Suppressor macrophage treated with lipopolysaccharide for 4 hours (primary cell): ENCODE measurements around the gene MYCBP2.
A peak's percentile ranks its signal among the peaks of the same experiment; 100 is the strongest.
"Not testable (repeated sequence)": the region's sequence is repeated elsewhere in the genome, so short reads cannot be mapped to it uniquely, and the experiment has no call there.

Experiments
- DNase-seq: peaks from one replicate; pipeline ENCODE4 v3.0.0-alpha.2; 2020

Gene MYCBP2

DNA sequence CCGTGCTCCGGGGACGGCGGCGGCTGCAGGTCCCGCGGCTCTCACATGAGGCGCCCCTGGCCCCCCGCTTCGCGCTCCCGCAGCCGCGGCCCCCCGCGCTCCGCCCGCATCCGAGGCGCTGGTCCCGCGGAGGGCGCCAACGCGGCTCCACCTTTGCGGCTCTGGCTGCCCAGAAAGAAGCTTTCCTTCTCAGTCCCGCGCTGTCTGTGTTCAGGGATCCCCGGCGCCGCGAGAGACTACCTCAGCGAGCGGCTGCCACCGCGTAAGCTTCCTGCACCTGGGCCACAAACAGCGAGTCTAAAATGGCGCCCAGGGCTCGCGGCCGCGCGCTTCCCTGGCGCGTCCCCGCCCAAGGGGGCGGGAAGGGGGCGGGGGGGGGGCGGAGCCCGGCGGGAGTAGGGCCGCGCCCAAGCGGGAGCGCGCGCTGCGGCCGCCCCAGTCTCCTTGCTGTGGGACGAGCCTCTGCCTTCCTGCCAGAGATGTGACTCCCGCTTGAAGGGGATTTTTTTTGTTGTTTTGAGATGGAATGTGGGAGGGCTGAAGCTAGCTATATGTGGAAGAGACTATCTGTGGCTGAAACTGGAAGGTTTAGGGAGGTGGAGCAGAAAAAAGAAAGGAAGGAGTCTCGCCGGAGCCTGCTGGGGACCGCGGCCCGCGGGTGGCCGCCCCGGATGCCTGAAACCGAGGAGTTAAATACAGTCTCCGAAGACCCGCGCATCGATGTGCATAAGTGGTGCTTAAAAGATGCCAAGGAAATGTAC, 299.9 kb downstream of the MYCBP2 start, which contains the start of gene FBXL3:
Gene FBXL3 (minus strand): TSS at position 299 of the 761 bp plus-strand sequence. CDS start 5,299 bp downstream, outside the sequence.
- DNase-seq: peak; percentile 97

DNA sequence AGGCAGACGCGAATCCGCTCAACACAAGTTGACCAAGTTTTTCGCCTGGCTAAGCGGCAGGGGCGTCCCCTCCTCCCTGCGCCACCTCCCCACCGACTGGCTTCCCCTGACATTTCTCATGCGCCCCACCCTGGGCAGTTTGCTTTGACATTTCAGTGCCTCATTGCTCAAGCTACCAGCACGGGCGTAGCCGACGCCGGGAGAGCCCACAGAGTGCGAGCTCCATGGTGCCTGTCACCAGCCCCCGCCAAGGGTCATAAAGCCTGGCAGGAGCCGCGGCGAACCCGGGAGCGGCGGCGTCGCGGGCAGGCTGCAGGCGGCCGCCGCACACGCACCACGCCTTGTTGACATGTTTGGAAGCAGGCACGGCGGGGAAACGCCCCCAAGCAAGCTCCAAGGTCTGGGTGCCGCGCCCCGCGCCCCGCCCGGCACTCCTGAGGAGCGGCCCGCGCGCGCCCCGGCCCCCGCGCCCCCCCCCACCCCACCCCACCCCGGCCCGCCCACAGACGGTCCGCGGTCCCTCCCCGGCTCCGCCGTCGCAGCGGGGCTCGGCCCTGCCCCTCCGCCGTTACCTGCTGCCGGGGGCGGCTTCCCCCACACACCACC, 300.5 kb downstream of the MYCBP2 start:
- DNase-seq: peak; percentile 94

DNA sequence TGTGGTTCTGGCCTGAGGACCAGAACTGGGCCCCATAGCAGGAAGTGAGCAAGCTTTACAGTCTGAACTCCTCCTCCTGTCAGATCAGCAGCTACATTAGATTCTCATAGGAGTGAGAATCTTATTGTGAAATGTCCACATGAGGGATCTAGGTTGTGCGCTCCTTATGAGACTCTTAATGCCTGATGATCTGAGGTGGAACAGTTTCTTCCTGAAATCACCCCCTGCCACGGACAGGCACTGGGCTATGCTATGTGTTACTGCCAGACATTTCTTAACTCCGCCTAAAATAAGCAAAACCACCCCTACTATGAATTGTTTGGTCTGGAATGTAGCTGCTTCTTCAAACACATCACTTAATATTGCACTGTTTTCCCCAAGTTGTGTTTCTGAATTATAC, 304.6 kb downstream of the MYCBP2 start:
- DNase-seq: peak; percentile 21

DNA sequence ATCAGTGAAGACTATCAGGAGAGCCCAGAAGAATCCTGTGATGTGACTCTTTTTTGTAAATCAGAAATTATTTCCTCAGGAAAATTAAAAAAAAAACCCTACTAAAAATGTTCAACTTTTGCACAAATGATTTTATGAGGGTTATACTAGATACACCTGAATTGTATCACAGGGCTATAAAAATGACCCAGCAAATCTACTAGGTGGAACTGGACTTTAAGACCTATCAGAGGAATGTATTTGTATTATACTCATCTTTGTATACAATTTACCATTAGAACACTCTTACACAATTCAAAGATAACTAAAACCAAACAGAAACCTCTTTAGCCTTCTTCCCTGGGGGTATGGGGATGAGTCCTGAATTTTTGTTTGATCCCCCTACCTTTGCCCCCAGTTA, 307.1 kb downstream of the MYCBP2 start:
- DNase-seq: no peak

DNA sequence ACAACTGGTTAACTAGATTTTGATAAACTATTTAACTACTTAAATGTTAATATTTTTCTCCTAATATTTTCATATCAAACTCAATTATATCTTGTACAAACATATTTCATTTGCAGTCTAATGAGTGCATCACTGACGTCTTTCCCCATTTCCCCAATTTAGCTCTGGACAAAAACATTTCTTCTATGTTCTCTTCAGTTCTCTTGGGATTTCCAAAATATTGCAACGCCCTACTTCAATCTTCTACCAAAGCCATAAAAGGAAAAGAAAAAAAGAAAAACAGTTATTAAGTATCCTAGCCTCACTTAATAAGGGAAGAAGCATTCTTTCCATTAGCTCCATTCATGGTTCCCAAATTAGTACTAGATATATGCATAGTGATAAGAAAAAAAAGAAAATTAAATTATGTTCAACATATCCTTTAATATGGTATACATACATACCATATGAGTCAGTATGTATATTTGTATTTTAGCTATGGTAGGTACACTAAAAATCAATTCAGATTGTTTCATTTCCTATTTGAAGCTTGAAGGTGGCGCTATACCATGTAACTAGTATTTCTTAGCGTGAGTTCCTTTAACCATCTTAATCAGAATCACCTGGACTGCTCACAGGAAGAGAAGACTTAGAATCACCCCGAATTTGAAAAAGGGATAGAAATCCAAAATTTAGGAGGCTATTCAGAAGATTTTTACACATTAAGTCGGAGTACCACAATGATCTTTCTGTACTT, 309.8 kb downstream of the MYCBP2 start:
- peak; percentile 59 for DNase-seq

DNA sequence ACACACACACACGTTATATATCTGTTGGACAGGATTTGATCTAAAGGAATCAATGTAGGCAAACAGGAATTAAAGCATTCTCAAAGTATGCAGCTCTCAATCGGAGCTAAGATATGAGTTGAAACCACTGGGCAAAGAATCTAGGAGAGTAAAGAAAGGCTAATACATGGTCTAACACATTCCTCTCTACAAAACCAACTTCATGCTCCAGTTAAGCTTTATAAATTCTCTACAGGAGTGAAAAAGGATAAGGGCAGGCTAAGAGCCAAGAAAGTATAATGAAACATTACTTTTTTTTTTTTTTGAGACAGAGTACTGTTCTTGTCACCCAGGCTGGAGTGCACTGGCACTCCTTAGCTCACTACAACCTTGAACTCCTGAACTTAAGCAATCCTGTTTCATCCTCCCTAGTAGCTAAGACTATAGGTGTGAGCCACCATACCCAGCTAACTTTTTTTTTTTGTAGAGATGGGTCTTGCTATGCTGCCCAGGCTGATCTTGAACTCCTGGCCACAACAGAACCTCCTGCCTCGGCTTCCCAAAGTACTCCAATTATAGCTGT, 310.6 kb downstream of the MYCBP2 start:
- DNase-seq: no peak

DNA sequence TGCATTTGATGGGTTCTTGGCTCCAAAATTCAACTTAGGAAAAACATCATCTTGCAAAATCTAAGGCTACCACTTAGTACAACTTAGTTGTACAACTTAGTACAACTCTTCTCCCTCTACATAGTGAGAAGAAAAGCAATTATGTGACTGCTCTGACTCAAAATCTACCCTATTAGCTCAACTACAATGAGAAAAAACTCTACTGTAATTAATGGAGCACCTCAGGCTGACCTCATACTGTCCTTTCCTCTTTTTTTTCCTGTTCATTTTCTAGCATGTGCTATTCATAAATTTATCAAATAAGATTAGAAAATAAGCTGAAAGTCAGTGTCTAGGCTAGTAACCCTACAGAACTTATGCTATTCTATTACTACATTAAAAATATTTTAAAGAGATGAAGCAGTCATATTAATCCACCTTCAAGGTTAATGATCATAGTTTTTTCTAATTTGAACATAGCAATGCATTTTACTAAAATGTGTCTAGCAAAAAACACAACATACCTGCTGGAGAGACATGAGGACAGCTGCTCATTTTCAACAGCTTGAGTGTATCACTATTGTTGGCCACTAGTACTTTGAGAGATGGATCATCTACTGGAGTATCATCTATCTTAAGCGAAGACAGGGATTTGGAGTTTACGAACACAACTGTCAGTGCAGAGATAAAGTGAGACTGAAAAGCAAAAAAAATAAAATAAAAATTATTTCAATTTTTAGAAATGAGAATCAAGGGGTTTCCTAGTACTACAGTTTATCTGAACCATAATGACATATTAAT, 311.8 kb downstream of the MYCBP2 start:
- DNase-seq: peak; percentile 11

DNA sequence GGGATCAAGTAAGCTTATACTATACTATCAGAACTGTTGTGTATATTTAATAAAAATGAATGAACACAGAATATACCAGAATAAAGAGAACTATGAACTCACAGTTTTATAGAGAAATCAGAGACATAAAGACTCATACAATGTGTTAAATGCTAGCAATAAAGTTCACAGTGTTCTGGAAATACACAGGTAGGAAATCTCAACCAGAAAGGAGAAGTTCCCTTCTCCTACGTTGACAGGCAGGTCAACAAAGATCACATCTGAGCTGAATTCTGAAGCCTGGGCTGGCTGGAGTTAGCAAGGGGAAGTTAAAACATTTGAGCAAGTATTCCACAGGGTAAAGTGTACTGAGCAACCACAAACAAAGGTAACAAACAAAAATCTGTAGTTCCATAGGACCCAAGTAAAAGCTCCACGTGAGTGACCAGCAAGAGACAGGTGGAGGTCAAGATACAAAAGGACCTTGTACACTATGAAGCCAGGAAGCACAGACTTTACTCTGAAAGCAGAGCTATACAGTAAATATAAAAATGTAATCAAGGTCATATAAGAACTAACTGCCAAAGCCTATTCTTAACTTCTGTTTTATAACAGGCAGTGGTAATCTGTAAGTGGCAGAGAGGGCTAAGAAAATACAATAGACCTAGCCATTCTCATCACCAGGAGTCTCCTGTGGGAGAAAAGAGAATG, 312.9 kb downstream of the MYCBP2 start:
- no peak for DNase-seq

DNA sequence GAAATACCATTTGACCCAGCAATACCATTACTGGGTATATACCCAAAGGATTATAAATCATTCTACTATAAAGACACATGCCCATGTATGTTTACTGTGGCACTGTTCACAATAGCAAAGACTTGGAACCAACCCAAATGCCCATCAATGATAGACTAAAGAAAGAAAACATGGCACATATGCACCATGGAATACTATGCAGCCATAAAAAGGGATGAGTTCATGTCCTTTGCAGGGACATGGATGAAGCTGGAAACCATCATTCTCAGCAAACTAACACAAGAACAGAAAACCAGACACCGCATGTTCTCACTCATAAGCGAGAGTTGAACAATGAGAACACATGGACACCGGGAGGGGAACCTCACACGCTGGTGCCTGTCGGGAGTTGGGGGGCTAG, 317.2 kb downstream of the MYCBP2 start:
- not testable (repeated sequence) for DNase-seq

DNA sequence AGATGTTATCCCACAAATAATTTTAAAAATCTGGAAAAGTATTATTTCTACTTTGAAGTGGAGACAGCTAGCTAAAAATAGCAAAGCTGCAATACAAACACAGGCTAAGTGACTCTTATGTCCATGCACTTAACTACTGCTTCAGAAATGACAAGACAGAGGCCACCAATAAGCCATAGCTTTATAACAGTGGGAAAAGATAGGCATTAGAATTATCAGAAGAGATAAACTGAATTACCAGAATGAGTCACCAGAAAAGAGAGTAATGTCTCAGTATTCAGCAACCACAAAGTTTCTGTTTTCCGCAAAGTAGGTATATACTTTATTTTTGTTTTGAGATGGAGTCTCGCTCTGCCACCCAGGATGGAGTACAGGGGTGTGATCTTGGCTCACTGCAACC, 317.9 kb downstream of the MYCBP2 start:
- no peak for DNase-seq

DNA sequence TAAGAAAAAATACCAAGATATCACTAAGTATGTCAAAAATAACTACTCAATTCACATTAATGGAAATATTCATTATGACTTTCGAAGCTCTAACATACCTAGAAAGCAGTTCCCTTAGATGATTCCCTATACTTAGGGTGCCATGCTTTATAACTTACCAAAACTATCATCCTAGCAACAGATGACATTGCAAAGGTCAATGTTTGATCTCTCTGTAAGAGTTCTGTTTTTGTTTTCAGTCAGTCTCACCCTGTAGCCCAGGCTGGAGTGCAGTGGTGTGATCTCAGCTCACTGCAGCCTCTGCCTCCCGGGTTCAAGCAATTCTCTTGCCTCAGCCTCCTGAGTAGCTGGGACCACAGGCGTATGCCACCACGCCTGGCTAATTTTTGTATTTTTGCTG, 318.6 kb downstream of the MYCBP2 start:
- not testable (repeated sequence) for DNase-seq

DNA sequence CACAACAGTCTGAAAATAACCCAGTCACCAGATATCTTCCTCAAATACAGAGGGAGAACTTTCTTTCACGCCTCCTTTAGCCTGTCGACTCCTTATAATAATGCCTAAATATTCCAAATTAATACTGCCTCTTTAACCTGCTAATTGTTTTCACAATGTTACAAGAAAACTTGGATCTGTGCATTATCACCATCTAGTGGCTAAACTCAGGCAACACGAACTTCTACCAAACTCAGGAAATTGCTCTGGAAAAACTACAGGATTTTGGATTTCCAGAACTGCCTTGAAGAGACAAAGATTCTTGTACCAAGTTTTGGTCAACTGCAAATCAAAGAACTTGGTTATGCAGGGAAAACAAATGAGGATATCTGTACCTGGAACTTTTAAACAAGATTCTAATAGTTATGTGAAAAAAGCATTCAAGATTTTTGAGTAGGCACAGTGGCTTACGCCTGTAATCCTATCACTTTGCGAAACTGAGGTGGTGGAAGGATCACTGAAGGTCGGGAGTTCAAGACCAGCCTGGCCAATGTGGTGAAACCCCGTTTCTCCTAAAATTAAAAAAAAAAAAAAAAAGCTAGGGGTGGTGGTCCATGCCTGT, 324.2 kb downstream of the MYCBP2 start:
- peak; percentile 37 for DNase-seq

DNA sequence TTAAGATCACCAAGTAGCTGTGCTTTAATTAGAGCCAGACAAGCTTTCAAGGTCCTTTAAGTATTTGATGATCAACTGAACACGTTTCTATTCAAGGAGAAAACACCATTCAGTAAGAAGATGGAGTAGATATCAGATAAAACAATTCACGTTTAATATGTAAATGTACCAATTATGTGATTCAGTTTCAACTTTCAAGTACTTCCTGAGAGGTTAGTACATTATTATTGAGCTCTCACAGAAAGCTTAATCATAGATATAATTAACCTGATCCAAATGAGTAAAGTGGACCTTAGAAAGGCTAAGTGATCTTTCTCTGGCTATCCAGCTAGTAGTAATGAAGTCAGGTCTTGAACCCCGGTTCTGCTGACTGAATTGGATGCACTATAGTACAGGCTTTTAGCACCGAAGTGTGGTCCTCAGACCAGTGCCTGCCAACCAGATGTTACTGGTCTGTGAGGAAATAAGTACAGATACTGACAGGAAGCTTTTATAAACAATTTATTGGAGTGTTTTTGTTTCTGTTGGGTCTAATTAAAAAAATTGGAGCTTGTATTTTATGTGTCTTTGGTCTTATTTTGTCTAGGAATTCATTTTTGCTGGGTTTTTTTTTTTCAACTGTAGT, 324.8 kb downstream of the MYCBP2 start:
- no peak for DNase-seq

DNA sequence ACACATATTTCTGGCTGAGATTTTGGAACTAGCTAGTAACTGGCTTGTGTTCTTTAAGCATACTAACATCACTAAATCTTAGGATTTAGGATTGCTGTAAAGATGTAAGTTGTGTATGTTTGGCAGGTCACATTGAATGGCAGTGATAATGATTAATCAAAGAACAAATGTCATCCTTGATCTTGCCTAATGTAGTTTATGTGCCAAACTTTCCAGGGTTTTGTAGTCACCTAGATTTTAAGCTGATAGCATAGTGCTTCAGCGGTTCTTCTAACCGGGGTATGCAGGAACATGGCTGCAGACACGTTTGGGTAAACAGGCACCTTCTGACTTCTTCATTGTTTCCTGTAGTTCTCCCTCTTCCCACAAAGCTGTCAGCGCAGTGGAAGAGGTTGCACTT, 325.4 kb downstream of the MYCBP2 start:
- no peak for DNase-seq

DNA sequence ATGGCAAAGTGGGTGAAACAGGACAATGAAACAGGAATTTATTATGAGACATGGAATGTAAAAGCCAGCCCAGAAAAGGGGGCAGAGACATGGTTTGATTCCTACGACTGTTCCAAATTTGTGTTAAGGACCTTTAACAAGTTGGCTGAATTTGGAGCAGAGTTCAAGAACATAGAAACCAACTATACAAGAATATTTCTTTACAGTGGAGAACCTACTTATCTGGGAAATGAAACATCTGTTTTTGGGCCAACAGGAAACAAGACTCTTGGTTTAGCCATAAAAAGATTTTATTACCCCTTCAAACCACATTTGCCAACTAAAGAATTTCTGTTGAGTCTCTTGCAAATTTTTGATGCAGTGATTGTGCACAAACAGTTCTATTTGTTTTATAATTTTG, 326.4 kb downstream of the MYCBP2 start:
- no peak for DNase-seq
